WTC11 (cell line): ENCODE data around the gene USO1.

ENCODE experiments used
- ATF2 ChIP-seq: sonication (generic); formaldehyde crosslinking; IDR thresholded peaks from 2 replicates; pipeline ENCODE4 v1.8.1; 2022; ENCODE audit warnings: low read depth, missing genetic modification reagents, borderline replicate concordance
- ATF6 ChIP-seq: sonication (generic); formaldehyde crosslinking; IDR thresholded peaks from 2 replicates; pipeline ENCODE4 v1.8.1; 2023; ENCODE audit warnings: mild to moderate bottlenecking, missing genetic modification reagents
- CDX4 ChIP-seq: fragments of 250-450 bp; sonication (Bioruptor Pico); IDR thresholded peaks from 2 replicates; pipeline ENCODE4 v1.9.0; 2021; ENCODE audit warnings: moderate library complexity, mild to moderate bottlenecking, inconsistent platforms, borderline replicate concordance
- CREM ChIP-seq: sonication (generic); formaldehyde crosslinking; IDR thresholded peaks from 2 replicates; pipeline ENCODE4 v1.8.1; 2022; ENCODE audit warnings: mild to moderate bottlenecking, missing genetic modification reagents, moderate library complexity
- CTCF ChIP-seq: fragments of 200-600 bp; IDR thresholded peaks from 2 replicates; pipeline ENCODE4 v1.8.0; 2022; ENCODE audit warnings: antibody characterized with exemption
- FOXK1 ChIP-seq: sonication (generic); formaldehyde crosslinking; IDR thresholded peaks from 2 replicates; pipeline ENCODE4 v1.8.0; 2022; ENCODE audit warnings: mild to moderate bottlenecking, moderate library complexity, missing genetic modification reagents
- GABPB1 ChIP-seq: sonication (generic); formaldehyde crosslinking; IDR thresholded peaks from 2 replicates; pipeline ENCODE4 v1.8.1; 2023; ENCODE audit warnings: mild to moderate bottlenecking, missing genetic modification reagents
- PRDM15 ChIP-seq: sonication (generic); formaldehyde crosslinking; IDR thresholded peaks from 2 replicates; pipeline ENCODE4 v1.8.0; 2022; ENCODE audit warnings: missing genetic modification reagents
- TEAD4 ChIP-seq: sonication (generic); formaldehyde crosslinking; IDR thresholded peaks from 2 replicates; pipeline ENCODE4 v1.8.0; 2022; ENCODE audit warnings: mild to moderate bottlenecking, missing genetic modification reagents
- ZNF121 ChIP-seq: sonication (generic); formaldehyde crosslinking; IDR thresholded peaks from 2 replicates; pipeline ENCODE4 v1.8.0; 2023; ENCODE audit warnings: missing genetic modification reagents
- TF ChIP-seq, protein P1 (sequence below): fragments of 250-450 bp; sonication (Bioruptor Pico); conservative IDR thresholded peaks from 2 replicates; pipeline ENCODE4 v1.9.0; 2021; ENCODE audit warnings: mild to moderate bottlenecking
- TF ChIP-seq, protein P2 (sequence below): sonication (generic); formaldehyde crosslinking; IDR thresholded peaks from 2 replicates; pipeline ENCODE4 v1.8.1; 2023; ENCODE audit warnings: mild to moderate bottlenecking, missing genetic modification reagents, moderate library complexity
- TF ChIP-seq, protein P3 (sequence below): sonication (generic); formaldehyde crosslinking; IDR thresholded peaks from 2 replicates; pipeline ENCODE4 v1.8.1; 2023; ENCODE audit warnings: mild to moderate bottlenecking, moderate library complexity, missing genetic modification reagents

DNA sequence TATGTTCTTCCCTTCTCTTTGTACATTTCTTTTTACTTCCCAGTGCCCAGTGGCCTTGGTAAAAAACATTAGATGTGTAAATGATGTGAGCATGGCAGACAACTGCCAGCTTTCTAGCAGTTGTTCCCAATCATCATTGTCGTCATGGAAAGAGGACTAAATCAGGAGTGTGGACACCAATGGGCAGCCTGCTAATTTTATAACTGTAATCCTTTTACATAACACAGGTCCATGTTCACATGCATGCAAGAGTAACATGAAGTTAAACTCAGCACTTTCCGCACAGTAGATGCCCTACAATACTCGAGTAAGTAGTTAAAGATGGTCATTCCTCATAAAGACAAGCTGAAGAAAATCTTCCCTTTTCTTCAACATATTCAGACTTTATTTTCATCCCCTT lies 27.8 kb upstream of the USO1 start:
- TF ChIP-seq CTCF: no peak
- TF ChIP-seq, protein P1, sequence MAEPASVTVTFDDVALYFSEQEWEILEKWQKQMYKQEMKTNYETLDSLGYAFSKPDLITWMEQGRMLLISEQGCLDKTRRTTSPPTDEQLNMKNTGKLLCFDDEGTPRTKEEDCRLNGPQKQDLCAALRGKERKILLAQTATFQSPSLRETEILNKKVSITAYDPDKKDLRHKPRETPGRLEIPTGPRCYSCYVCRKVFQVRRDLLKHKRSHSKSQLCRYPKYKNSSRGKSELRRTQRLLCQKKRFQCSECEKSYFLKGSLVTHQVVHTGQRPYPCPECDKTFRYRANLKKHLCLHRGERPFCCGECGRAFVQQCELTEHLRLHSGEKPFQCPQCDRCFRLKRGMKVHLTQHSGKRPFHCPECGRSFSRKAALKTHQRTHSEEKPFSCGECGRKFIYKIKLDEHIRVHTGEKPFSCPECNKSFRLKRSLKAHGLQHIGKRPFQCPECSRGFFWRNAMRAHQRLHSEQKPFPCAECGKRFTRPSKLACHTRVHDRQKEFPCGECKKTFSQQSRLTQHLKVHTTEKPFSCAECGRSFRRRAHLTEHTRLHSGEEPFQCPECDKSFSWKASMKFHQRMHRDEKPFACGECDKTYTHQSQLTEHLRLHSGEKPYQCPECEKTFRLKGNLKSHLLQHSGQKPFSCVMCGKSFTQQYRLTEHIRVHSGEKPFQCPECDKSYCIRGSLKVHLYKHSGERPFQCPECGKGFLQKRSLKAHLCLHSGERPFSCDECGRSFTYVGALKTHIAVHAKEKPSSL (CRISPR knock-in tag): no peak
- no peak for TF ChIP-seq PRDM15 (CRISPR knock-in tag)
- no peak for TF ChIP-seq ATF6 (CRISPR knock-in tag)
- no peak for TF ChIP-seq FOXK1 (CRISPR knock-in tag)
- TF ChIP-seq CREM (CRISPR knock-in tag): no peak
- TF ChIP-seq ATF2 (CRISPR knock-in tag): no peak
- TF ChIP-seq, protein P2, sequence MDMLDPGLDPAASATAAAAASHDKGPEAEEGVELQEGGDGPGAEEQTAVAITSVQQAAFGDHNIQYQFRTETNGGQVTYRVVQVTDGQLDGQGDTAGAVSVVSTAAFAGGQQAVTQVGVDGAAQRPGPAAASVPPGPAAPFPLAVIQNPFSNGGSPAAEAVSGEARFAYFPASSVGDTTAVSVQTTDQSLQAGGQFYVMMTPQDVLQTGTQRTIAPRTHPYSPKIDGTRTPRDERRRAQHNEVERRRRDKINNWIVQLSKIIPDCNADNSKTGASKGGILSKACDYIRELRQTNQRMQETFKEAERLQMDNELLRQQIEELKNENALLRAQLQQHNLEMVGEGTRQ: no peak
- no peak for TF ChIP-seq CDX4 (CRISPR knock-in tag)
- TF ChIP-seq ZNF121 (CRISPR knock-in tag): no peak
- TF ChIP-seq, protein P3, sequence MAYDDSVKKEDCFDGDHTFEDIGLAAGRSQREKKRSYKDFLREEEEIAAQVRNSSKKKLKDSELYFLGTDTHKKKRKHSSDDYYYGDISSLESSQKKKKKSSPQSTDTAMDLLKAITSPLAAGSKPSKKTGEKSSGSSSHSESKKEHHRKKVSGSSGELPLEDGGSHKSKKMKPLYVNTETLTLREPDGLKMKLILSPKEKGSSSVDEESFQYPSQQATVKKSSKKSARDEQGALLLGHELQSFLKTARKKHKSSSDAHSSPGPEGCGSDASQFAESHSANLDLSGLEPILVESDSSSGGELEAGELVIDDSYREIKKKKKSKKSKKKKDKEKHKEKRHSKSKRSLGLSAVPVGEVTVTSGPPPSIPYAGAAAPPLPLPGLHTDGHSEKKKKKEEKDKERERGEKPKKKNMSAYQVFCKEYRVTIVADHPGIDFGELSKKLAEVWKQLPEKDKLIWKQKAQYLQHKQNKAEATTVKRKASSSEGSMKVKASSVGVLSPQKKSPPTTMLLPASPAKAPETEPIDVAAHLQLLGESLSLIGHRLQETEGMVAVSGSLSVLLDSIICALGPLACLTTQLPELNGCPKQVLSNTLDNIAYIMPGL (CRISPR knock-in tag): no peak
- TF ChIP-seq TEAD4 (CRISPR knock-in tag): no peak
- TF ChIP-seq GABPB1 (CRISPR knock-in tag): no peak
